ENCODE results near the gene CCDC137. TPM values are rescaled to one million over a fixed set of nuclear protein-coding genes. Genes with fewer than 3 reads are reported as not detected.
A peak's percentile ranks its signal among the peaks of the same experiment; 100 is the strongest.
"Not testable (repeated sequence)": the region's sequence is repeated elsewhere in the genome, so short reads cannot be mapped to it uniquely, and the experiment has no call there.

The CCDC137 gene
- polyA plus RNA-seq = 10 to 100 TPM; 22.2 to 33.0 TPM

- 0 to 1% methylated on average over 82 to 96 of the region's 96 CpGs for WGBS, 2 donors
- Histone ChIP-seq H3K36me3 (ENCODE audit: control insufficient read depth in 2 of 2, insufficient read depth in 2 of 2, low read length in 1 of 2) (peaks cover 14 to 22% of the 10 kb centered on the region in 2 donors), H3K4me3 (ENCODE audit: low read depth in 1 of 2, low read length in 2 of 2) (peak within 1 kb of the TSS; percentile 90 to 94), H3K4me1 (ENCODE audit: control insufficient read depth in 2 of 2, insufficient read depth in 2 of 2, low read length in 1 of 2) (peaks cover 6 to 10% of the 10 kb centered on the region in 2 donors), H3K9me3 (ENCODE audit: control insufficient read depth in 2 of 2, insufficient read depth in 1 of 2, low read depth in 1 of 2, low read length in 1 of 2) (no peaks in the 10 kb centered on the region), H3K27ac (ENCODE audit: low read depth in 2 of 2, low read length in 1 of 2) (peak within 1 kb of the TSS; percentile 89 to 96), H3K27me3 (ENCODE audit: control insufficient read depth in 1 of 2, insufficient read depth in 2 of 2, low read length in 2 of 2) (no peaks in the 10 kb centered on the region)
These were observed at the start of gene CCDC137, which contains the start of gene OXLD1 for GRCh38 chr17:81666342-81667191. Gene CCDC137, plus strand, starts transcription at chr17:81666737. Its CDS starts 30 bp downstream, at chr17:81666767. Gene OXLD1, minus strand, starts transcription at chr17:81666605. Its CDS starts 28 bp downstream, at chr17:81666577.

- Histone ChIP-seq H3K9me3 (ENCODE audit: control insufficient read depth in 2 of 2, insufficient read depth in 1 of 2, low read depth in 1 of 2, low read length in 1 of 2) (no peaks in the 10 kb centered on the region), H3K27me3 (ENCODE audit: control insufficient read depth in 1 of 2, insufficient read depth in 2 of 2, low read length in 2 of 2) (no peaks in the 10 kb centered on the region), H3K4me3 (ENCODE audit: low read depth in 1 of 2, low read length in 2 of 2) (no peak overlapping the region), H3K27ac (ENCODE audit: low read depth in 2 of 2, low read length in 1 of 2) (no peak overlapping the region), H3K4me1 (ENCODE audit: control insufficient read depth in 2 of 2, insufficient read depth in 2 of 2, low read length in 1 of 2) (no peaks in the 10 kb centered on the region), H3K36me3 (ENCODE audit: control insufficient read depth in 2 of 2, insufficient read depth in 2 of 2, low read length in 1 of 2) (peaks cover 28 to 36% of the 10 kb centered on the region in 2 donors)
- 42 to 68% methylated on average over 7 of the region's 7 CpGs for WGBS, 2 donors
These were observed 49.7 kb upstream of the CCDC137 start for GRCh38 chr17:81616877-81617276.

GRCh38 chr17:81618307-81618706 lies 48.2 kb upstream of the CCDC137 start:
- not testable (repeated sequence) for H3K27me3 ChIP-seq (ENCODE audit: control insufficient read depth in 1 of 2, insufficient read depth in 2 of 2, low read length in 2 of 2); H3K27ac ChIP-seq (ENCODE audit: low read depth in 2 of 2, low read length in 1 of 2); H3K4me1 ChIP-seq (ENCODE audit: control insufficient read depth in 2 of 2, insufficient read depth in 2 of 2, low read length in 1 of 2); H3K9me3 ChIP-seq (ENCODE audit: control insufficient read depth in 2 of 2, insufficient read depth in 1 of 2, low read depth in 1 of 2, low read length in 1 of 2); H3K4me3 ChIP-seq (ENCODE audit: low read depth in 1 of 2, low read length in 2 of 2)
- peaks cover 19 to 31% of the 10 kb centered on the region in 2 donors for H3K36me3 ChIP-seq (ENCODE audit: control insufficient read depth in 2 of 2, insufficient read depth in 2 of 2, low read length in 1 of 2)
- 96% methylated on average over 23 to 29 of the region's 36 CpGs for WGBS, 2 donors

- 70 to 82% methylated on average over 11 of the region's 11 CpGs for WGBS, 2 donors
- H3K9me3 ChIP-seq (ENCODE audit: control insufficient read depth in 2 of 2, insufficient read depth in 1 of 2, low read depth in 1 of 2, low read length in 1 of 2) = no peaks in the 10 kb centered on the region
- H3K4me1 ChIP-seq (ENCODE audit: control insufficient read depth in 2 of 2, insufficient read depth in 2 of 2, low read length in 1 of 2) = no peaks in the 10 kb centered on the region
- no peaks in the 10 kb centered on the region for H3K27me3 ChIP-seq (ENCODE audit: control insufficient read depth in 1 of 2, insufficient read depth in 2 of 2, low read length in 2 of 2)
- no peak overlapping the region for H3K27ac ChIP-seq (ENCODE audit: low read depth in 2 of 2, low read length in 1 of 2)
- H3K36me3 ChIP-seq (ENCODE audit: control insufficient read depth in 2 of 2, insufficient read depth in 2 of 2, low read length in 1 of 2) = peaks cover 15 to 31% of the 10 kb centered on the region in 2 donors
- no peak overlapping the region for H3K4me3 ChIP-seq (ENCODE audit: low read depth in 1 of 2, low read length in 2 of 2)
These were observed 44.9 kb upstream of the CCDC137 start for GRCh38 chr17:81621494-81622130.

- Histone ChIP-seq H3K4me3 (ENCODE audit: low read depth in 1 of 2, low read length in 2 of 2) (no peak overlapping the region), H3K4me1 (ENCODE audit: control insufficient read depth in 2 of 2, insufficient read depth in 2 of 2, low read length in 1 of 2) (peaks cover 0 to 3% of the 10 kb centered on the region in 2 donors), H3K27ac (ENCODE audit: low read depth in 2 of 2, low read length in 1 of 2) (no peak overlapping the region), H3K9me3 (ENCODE audit: control insufficient read depth in 2 of 2, insufficient read depth in 1 of 2, low read depth in 1 of 2, low read length in 1 of 2) (no peaks in the 10 kb centered on the region), H3K27me3 (ENCODE audit: control insufficient read depth in 1 of 2, insufficient read depth in 2 of 2, low read length in 2 of 2) (no peaks in the 10 kb centered on the region), H3K36me3 (ENCODE audit: control insufficient read depth in 2 of 2, insufficient read depth in 2 of 2, low read length in 1 of 2) (peaks cover 4 to 12% of the 10 kb centered on the region in 2 donors)
- 86% methylated on average over 8 of the region's 8 CpGs for WGBS, 2 donors
These were observed 36.3 kb upstream of the CCDC137 start for GRCh38 chr17:81630274-81630673.

- H3K36me3 ChIP-seq (ENCODE audit: control insufficient read depth in 2 of 2, insufficient read depth in 2 of 2, low read length in 1 of 2) = peaks cover 4 to 7% of the 10 kb centered on the region in 2 donors
- WGBS, 2 donors = 74 to 83% methylated on average over 7 of the region's 7 CpGs
- no peak overlapping the region for H3K4me3 ChIP-seq (ENCODE audit: low read depth in 1 of 2, low read length in 2 of 2)
- H3K4me1 ChIP-seq (ENCODE audit: control insufficient read depth in 2 of 2, insufficient read depth in 2 of 2, low read length in 1 of 2) = peaks cover 0 to 3% of the 10 kb centered on the region in 2 donors
- no peaks in the 10 kb centered on the region for H3K27me3 ChIP-seq (ENCODE audit: control insufficient read depth in 1 of 2, insufficient read depth in 2 of 2, low read length in 2 of 2)
- H3K9me3 ChIP-seq (ENCODE audit: control insufficient read depth in 2 of 2, insufficient read depth in 1 of 2, low read depth in 1 of 2, low read length in 1 of 2) = no peaks in the 10 kb centered on the region
- peak overlapping the region in 1 of 2 donors; percentile 7 for H3K27ac ChIP-seq (ENCODE audit: low read depth in 2 of 2, low read length in 1 of 2)
These were observed 35.1 kb upstream of the CCDC137 start for GRCh38 chr17:81631482-81631881.

- peaks cover 0 to 3% of the 10 kb centered on the region in 2 donors for H3K4me1 ChIP-seq (ENCODE audit: control insufficient read depth in 2 of 2, insufficient read depth in 2 of 2, low read length in 1 of 2)
- H3K27me3 ChIP-seq (ENCODE audit: control insufficient read depth in 1 of 2, insufficient read depth in 2 of 2, low read length in 2 of 2) = no peaks in the 10 kb centered on the region
- H3K36me3 ChIP-seq (ENCODE audit: control insufficient read depth in 2 of 2, insufficient read depth in 2 of 2, low read length in 1 of 2) = no peaks in the 10 kb centered on the region
- 50 to 63% methylated on average over 5 of the region's 5 CpGs for WGBS, 2 donors
- H3K9me3 ChIP-seq (ENCODE audit: control insufficient read depth in 2 of 2, insufficient read depth in 1 of 2, low read depth in 1 of 2, low read length in 1 of 2) = no peaks in the 10 kb centered on the region
- H3K27ac ChIP-seq (ENCODE audit: low read depth in 2 of 2, low read length in 1 of 2) = peak overlapping the region; percentile 66 to 97
- peak overlapping the region in 1 of 2 donors; percentile 96 for H3K4me3 ChIP-seq (ENCODE audit: low read depth in 1 of 2, low read length in 2 of 2)
These were observed 31.1 kb upstream of the CCDC137 start for GRCh38 chr17:81635431-81635830.

- Histone ChIP-seq H3K4me3 (ENCODE audit: low read depth in 1 of 2, low read length in 2 of 2) (peak overlapping the region; percentile 76 to 96), H3K9me3 (ENCODE audit: control insufficient read depth in 2 of 2, insufficient read depth in 1 of 2, low read depth in 1 of 2, low read length in 1 of 2) (no peaks in the 10 kb centered on the region), H3K4me1 (ENCODE audit: control insufficient read depth in 2 of 2, insufficient read depth in 2 of 2, low read length in 1 of 2) (peaks cover 0 to 3% of the 10 kb centered on the region in 2 donors), H3K27me3 (ENCODE audit: control insufficient read depth in 1 of 2, insufficient read depth in 2 of 2, low read length in 2 of 2) (no peaks in the 10 kb centered on the region), H3K27ac (ENCODE audit: low read depth in 2 of 2, low read length in 1 of 2) (peak overlapping the region; percentile 96 to 97), H3K36me3 (ENCODE audit: control insufficient read depth in 2 of 2, insufficient read depth in 2 of 2, low read length in 1 of 2) (no peaks in the 10 kb centered on the region)
- WGBS, 2 donors = 26 to 37% methylated on average over 18 of the region's 18 CpGs
These were observed 30.5 kb upstream of the CCDC137 start for GRCh38 chr17:81635973-81636504.

GRCh38 chr17:81636505-81637288 lies 29.8 kb upstream of the CCDC137 start, which contains the start of the genes NPLOC4 and TSPAN10:
Gene NPLOC4, minus strand, starts transcription at chr17:81637112. Its CDS starts 182 bp downstream, at chr17:81636930.
Gene TSPAN10, plus strand, starts transcription at chr17:81637196. Its CDS starts 5,217 bp downstream, at chr17:81642413.
- Histone ChIP-seq H3K9me3 (ENCODE audit: control insufficient read depth in 2 of 2, insufficient read depth in 1 of 2, low read depth in 1 of 2, low read length in 1 of 2) (no peaks in the 10 kb centered on the region), H3K27ac (ENCODE audit: low read depth in 2 of 2, low read length in 1 of 2) (peak within 1 kb of the TSS; percentile 96 to 97), H3K4me3 (ENCODE audit: low read depth in 1 of 2, low read length in 2 of 2) (peak within 1 kb of the TSS; percentile 76 to 96), H3K27me3 (ENCODE audit: control insufficient read depth in 1 of 2, insufficient read depth in 2 of 2, low read length in 2 of 2) (no peaks in the 10 kb centered on the region), H3K4me1 (ENCODE audit: control insufficient read depth in 2 of 2, insufficient read depth in 2 of 2, low read length in 1 of 2) (peaks cover 0 to 3% of the 10 kb centered on the region in 2 donors), H3K36me3 (ENCODE audit: control insufficient read depth in 2 of 2, insufficient read depth in 2 of 2, low read length in 1 of 2) (no peaks in the 10 kb centered on the region)
- WGBS, 2 donors = 0 to 1% methylated on average over 66 to 77 of the region's 77 CpGs

All from esophagus (tissue), 2 donors.